Liver (tissue), 3 donors: ENCODE data around the gene DIABLO.

Source experiments
- ATF3 ChIP-seq: IDR thresholded peaks from 2 replicates; pipeline ENCODE4 v1.6.1; 2016; ENCODE audit warnings: antibody characterized with exemption
- CTCF ChIP-seq: fragments of 150-350 bp; IDR thresholded peaks from 2 replicates; pipeline ENCODE4 v1.5.1; 2017; ENCODE audit warnings: improper control_type of control experiment, low read depth, low read length; ENCODE audit not compliant: missing input control
- JUND ChIP-seq, 2 donors: IDR thresholded peaks; 2 replicates each; pipeline ENCODE4 v1.6.1; 2016; ENCODE audit warnings: antibody characterized with exemption in 2 of 2
- RAD21 ChIP-seq, 2 donors: IDR thresholded peaks; 2 replicates each; pipeline ENCODE4 v1.6.1; 2016; ENCODE audit warnings: antibody characterized with exemption in 2 of 2, mild to moderate bottlenecking in 2 of 2
- donor health status: healthy.
- donor health status: healthy.

- TF ChIP-seq CTCF (no peak), ATF3 (no peak), JUND (IDR thresholded peaks at IDR 0.05) (no peak), RAD21 (IDR thresholded peaks at IDR 0.05) (no peak)
Measured at GRCh38 chr12:122200541-122201175, 25.2 kb downstream of the DIABLO start.
